ENCODE results near the gene ELMO1.

- TF ChIP-seq POLR2A (IDR thresholded peaks at IDR 0.05) (no peak), CTCF (IDR thresholded peaks at IDR 0.05) (no peak)
Measured at GRCh38 chr7:37488163-37488764, 39.6 kb upstream of the ELMO1 start.

Measured in lower leg skin (tissue), 3 donors.